Body of pancreas (tissue), 4 donors: Measurements from ENCODE around the gene NFIA. TPM values are rescaled to one million over a fixed set of nuclear protein-coding genes. Genes with fewer than 3 reads are reported as not detected.
"Not testable (repeated sequence)": the region's sequence is repeated elsewhere in the genome, so short reads cannot be mapped to it uniquely, and the experiment has no call there.

ENCODE experiments used
- ATAC-seq: fragments of 150-250 bp; one replicate; pipeline ENCODE4 v1.9.1; 2016
- DNase-seq, 4 donors: peaks; one replicate each; pipeline ENCODE4 v3.0.0-alpha.2; 2019
- H3K27ac ChIP-seq, 4 donors: fragments of 200-600 bp; sonication (generic); 1 replicate in 3 of 4; 2 replicates in 1 of 4; pipeline versions ENCODE4 v1.5.1 to v1.6.1; 2016 to 2019; ENCODE audit warnings: mild to moderate bottlenecking in 1 of 4, mixed read lengths in 1 of 4, moderate library complexity in 1 of 4
- H3K27me3 ChIP-seq, 2 donors: fragments of 200-600 bp; sonication (generic); one replicate each; pipeline ENCODE4 v1.6.0; 2016; ENCODE audit warnings: mild to moderate bottlenecking in 1 of 2
- H3K36me3 ChIP-seq, 2 donors: fragments of 200-600 bp; sonication (generic); replicated peaks in 1 of 2; 2 replicates each; pipeline ENCODE4 v1.5.1; 2016; ENCODE audit warnings: low read depth in 2 of 2; ENCODE audit not compliant: insufficient read depth in 1 of 2
- H3K4me1 ChIP-seq: fragments of 200-600 bp; sonication (generic); one replicate; pipeline ENCODE4 v1.6.0; 2016
- H3K4me3 ChIP-seq, 2 donors: fragments of 200-600 bp; sonication (generic); 1 replicate in 1 of 2; 2 replicates in 1 of 2; pipeline ENCODE4 v1.5.1; 2016 to 2019
- H3K9me3 ChIP-seq, 3 donors: fragments of 200-600 bp; sonication (generic); 1 replicate in 2 of 3; 2 replicates in 1 of 3; pipeline ENCODE4 v1.5.1; 2016
- CTCF ChIP-seq, 7 experiments: fragments of 450-650 bp in 4 of 7; fragments of 200-600 bp in 3 of 7; sonication (generic) in 3 of 7; IDR thresholded peaks; one replicate each; pipeline ENCODE4 v1.5.1; 2016 to 2019; ENCODE audit warnings: antibody characterized with exemption in 7 of 7
- POLR2A ChIP-seq, 3 donors: fragments of 450-650 bp; IDR thresholded peaks; one replicate each; pipeline ENCODE4 v1.6.1; 2016; ENCODE audit warnings: antibody characterized with exemption in 3 of 3, mild to moderate bottlenecking in 2 of 3
- WGBS, 2 donors: methylation state at CpG; one replicate each; pipeline ENCODE4 v1.1.5; 2017; 5-methylcytosine and 5-hydroxymethylcytosine counted together
- intact Hi-C: fragments of 100-400 bp; cut with DNase I; formaldehyde crosslinking; loops from one replicate; pipeline ENCODE4 v1.15.1; 2023
- total RNA-seq, 2 donors: library from RNA; depleted of rRNA; stranded (reverse); fragments of >200 nt; gene quantifications; one replicate each; pipeline ENCODE4 v1.1.0, GENCODE V29; 2016

The NFIA gene
- total RNA-seq, 2 donors from 2014 or later: 21.5 to 32.3 TPM

- ATAC-seq: no peak
- Histone ChIP-seq H3K27ac (no peak overlapping the region), H3K27me3 (no peaks in the 10 kb centered on the region), H3K4me1 (no peaks in the 10 kb centered on the region), H3K4me3 (no peak overlapping the region), H3K9me3 (no peaks in the 10 kb centered on the region), H3K36me3 (no peaks in the 10 kb centered on the region)
- intact Hi-C loops: no loop called here
- TF ChIP-seq POLR2A (IDR thresholded peaks at IDR 0.05) (no peak), CTCF (IDR thresholded peaks at IDR 0.05) (no peak)
- WGBS, 2 donors: 79 to 85% methylated on average over 6 of the region's 6 CpGs
- DNase-seq: no peak
Observed at GRCh38 chr1:61460191-61460590, 377.8 kb downstream of the NFIA start.

DNA sequence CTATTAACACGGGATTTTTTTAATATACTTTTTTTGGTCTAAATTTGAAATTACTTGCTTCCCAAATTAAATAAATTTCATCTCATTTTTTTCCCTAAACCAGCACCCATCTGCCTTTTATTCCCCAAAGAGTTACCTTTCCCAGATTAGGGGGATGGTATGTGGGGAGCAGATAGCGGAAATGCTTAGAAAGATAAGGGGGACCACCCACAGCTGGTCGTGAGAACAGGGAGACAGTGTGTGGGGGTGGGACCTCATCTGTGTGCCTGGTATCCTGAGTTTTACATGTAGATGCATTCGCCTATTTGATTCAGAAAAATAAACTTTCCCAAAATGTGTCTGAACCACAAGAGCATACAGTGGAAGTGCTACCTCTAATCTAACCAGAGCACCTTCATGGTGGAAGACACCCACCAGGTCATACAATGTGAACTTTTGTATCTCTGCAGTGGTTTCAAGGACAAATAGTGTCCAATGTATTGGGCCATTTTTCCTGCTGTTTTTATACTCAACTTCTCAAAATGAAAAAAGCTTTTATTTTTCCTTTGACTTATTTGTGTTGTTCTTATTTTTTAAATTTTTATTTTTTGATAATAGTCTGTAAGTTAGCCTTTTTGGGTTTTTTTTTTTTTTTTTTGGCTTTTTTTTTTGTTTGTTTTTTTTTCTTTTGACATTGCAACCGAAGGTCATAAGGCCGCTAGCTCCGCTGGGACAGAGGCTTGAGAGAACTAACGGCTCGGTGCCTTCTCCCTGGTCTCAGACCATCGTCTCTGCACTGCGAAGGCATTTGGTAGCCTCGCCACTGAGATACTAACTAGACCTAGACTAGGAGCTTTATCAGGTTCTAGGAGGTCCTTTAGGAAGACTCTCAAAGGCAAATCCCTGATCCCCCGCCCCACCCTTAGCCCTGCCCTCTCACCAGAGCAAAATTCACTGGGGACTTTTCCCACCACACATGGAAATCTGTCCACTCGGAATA is 379.3 kb downstream of the NFIA start:
- Histone ChIP-seq H3K9me3 (no peaks in the 10 kb centered on the region), H3K27ac (no peak overlapping the region), H3K36me3 (no peaks in the 10 kb centered on the region), H3K4me3 (no peak overlapping the region), H3K27me3 (no peaks in the 10 kb centered on the region), H3K4me1 (no peaks in the 10 kb centered on the region)
- 88 to 89% methylated on average over 14 of the region's 14 CpGs for WGBS, 2 donors
- intact Hi-C loops: no loop called here
- TF ChIP-seq CTCF (IDR thresholded peaks at IDR 0.05): no peak
- no peak for TF ChIP-seq POLR2A (IDR thresholded peaks at IDR 0.05)
- DNase-seq: no peak
- ATAC-seq: no peak

DNA sequence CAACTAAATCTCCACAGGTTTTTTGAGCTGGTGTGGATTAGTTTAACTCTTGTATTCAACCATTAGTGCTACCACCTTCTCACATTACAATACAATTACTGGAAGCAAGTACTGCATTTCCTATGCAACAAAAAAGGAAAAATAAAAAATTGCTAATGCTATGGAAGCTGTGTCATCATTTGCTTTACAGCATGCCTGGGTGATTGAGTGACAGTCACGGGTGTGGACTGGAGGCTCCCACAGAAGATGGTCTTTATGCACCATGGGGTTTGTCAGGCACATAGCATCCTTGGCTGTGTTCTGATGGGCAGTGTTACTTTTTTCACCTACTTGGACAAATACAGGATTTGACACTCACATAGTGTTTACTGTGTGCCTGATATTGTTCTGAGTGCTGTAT is 380.3 kb downstream of the NFIA start:
- WGBS, 2 donors: 100% methylated on average over 1 of the region's 1 CpG
- TF ChIP-seq CTCF (IDR thresholded peaks at IDR 0.05): no peak
- TF ChIP-seq POLR2A (IDR thresholded peaks at IDR 0.05): no peak
- Histone ChIP-seq H3K4me3 (no peak overlapping the region), H3K27ac (no peak overlapping the region), H3K27me3 (no peaks in the 10 kb centered on the region), H3K36me3 (no peaks in the 10 kb centered on the region), H3K4me1 (no peaks in the 10 kb centered on the region), H3K9me3 (no peaks in the 10 kb centered on the region)
- intact Hi-C loops: no loop called here
- ATAC-seq (no peak), DNase-seq (no peak)

GRCh38 chr1:61463220-61463619 is 380.9 kb downstream of the NFIA start:
- DNase-seq (no peak), ATAC-seq (no peak)
- Histone ChIP-seq H3K27me3 (no peaks in the 10 kb centered on the region), H3K4me3 (no peak overlapping the region), H3K36me3 (no peaks in the 10 kb centered on the region), H3K4me1 (no peaks in the 10 kb centered on the region), H3K9me3 (no peaks in the 10 kb centered on the region), H3K27ac (no peak overlapping the region)
- WGBS, 2 donors: 86 to 93% methylated on average over 4 of the region's 4 CpGs
- TF ChIP-seq POLR2A (IDR thresholded peaks at IDR 0.05) (no peak), CTCF (IDR thresholded peaks at IDR 0.05) (no peak)
- intact Hi-C loops: no loop called here

- H3K27ac ChIP-seq, ATAC-seq, DNase-seq, H3K36me3 ChIP-seq, H3K27me3 ChIP-seq, H3K4me1 ChIP-seq, H3K9me3 ChIP-seq, H3K4me3 ChIP-seq, intact Hi-C loops: not testable (repeated sequence)
- WGBS, 2 donors: 93 to 97% methylated on average over 5 of the region's 5 CpGs
Observed at GRCh38 chr1:61467836-61468235, 385.5 kb downstream of the NFIA start.
